H9 (cell line): Measurements from ENCODE around the gene GOLGA6L1. TPM values are rescaled to one million over a fixed set of nuclear protein-coding genes. Genes with fewer than 3 reads are reported as not detected.
"Not testable (repeated sequence)": the region's sequence is repeated elsewhere in the genome, so short reads cannot be mapped to it uniquely, and the experiment has no call there.

Source experiments
- DNase-seq: peaks from one replicate; pipeline ENCODE4 v3.0.0-alpha.2; 2017
- H2AFZ ChIP-seq: one replicate; pipeline ENCODE4 v1.6.1; 2013; ENCODE audit warnings: mild to moderate bottlenecking, low read length, control low read depth, moderate library complexity
- H2AK5ac ChIP-seq: 2 replicates; pipeline ENCODE4 v1.6.1; 2013; ENCODE audit warnings: low read length, control low read depth, mixed read lengths; ENCODE audit not compliant: insufficient read length
- H2BK120ac ChIP-seq: one replicate; pipeline ENCODE4 v1.6.1; 2013; ENCODE audit warnings: low read depth, mild to moderate bottlenecking, low read length, control low read depth, inconsistent platforms; ENCODE audit not compliant: poor library complexity, severe bottlenecking
- H2BK12ac ChIP-seq: 2 replicates; pipeline ENCODE4 v1.6.1; 2013; ENCODE audit warnings: low read length, control low read depth, mixed read lengths, low read depth; ENCODE audit not compliant: insufficient read length
- H2BK15ac ChIP-seq: 2 replicates; pipeline ENCODE4 v1.6.1; 2013; ENCODE audit warnings: low read depth, low read length, control low read depth
- H2BK20ac ChIP-seq: one replicate; pipeline ENCODE4 v1.6.1; 2013; ENCODE audit warnings: low read depth, mild to moderate bottlenecking, low read length, control low read depth, inconsistent platforms; ENCODE audit not compliant: poor library complexity, severe bottlenecking
- H2BK5ac ChIP-seq: 2 replicates; pipeline ENCODE4 v1.6.1; 2013; ENCODE audit warnings: low read length, control low read depth, mixed read lengths; ENCODE audit not compliant: insufficient read length
- H3K14ac ChIP-seq: 2 replicates; pipeline ENCODE4 v1.6.1; 2013; ENCODE audit warnings: low read length, control low read depth; ENCODE audit not compliant: insufficient read depth
- H3K18ac ChIP-seq: 2 replicates; pipeline ENCODE4 v1.6.1; 2013; ENCODE audit warnings: low read depth, mild to moderate bottlenecking, mixed read lengths, low read length, control low read depth; ENCODE audit not compliant: insufficient read length
- H3K23ac ChIP-seq: 2 replicates; pipeline ENCODE4 v1.6.1; 2013; ENCODE audit warnings: low read length, control low read depth, mixed read lengths, low read depth; ENCODE audit not compliant: insufficient read length
- H3K23me2 ChIP-seq: 2 replicates; pipeline ENCODE4 v1.6.1; 2013; ENCODE audit warnings: low read depth, mild to moderate bottlenecking, mixed read lengths, low read length, control low read depth; ENCODE audit not compliant: insufficient read length, poor library complexity, severe bottlenecking
- H3K27ac ChIP-seq: 2 replicates; pipeline ENCODE4 v1.5.1; 2013; ENCODE audit warnings: low read length, control low read depth, mixed read lengths, low read depth; ENCODE audit not compliant: insufficient read length
- H3K27me3 ChIP-seq: 2 replicates; pipeline ENCODE4 v1.6.1; 2013; ENCODE audit warnings: low read length, control low read depth, inconsistent platforms; ENCODE audit not compliant: insufficient read depth
- H3K4ac ChIP-seq: 2 replicates; pipeline ENCODE4 v1.6.1; 2013; ENCODE audit warnings: low read depth, mild to moderate bottlenecking, control low read depth, inconsistent platforms, low read length, moderate library complexity
- H3K4me1 ChIP-seq: 2 replicates; pipeline ENCODE4 v1.6.1; 2013; ENCODE audit warnings: low read length, control low read depth, inconsistent platforms; ENCODE audit not compliant: insufficient read depth
- H3K4me2 ChIP-seq: 2 replicates; pipeline ENCODE4 v1.6.1; 2013; ENCODE audit warnings: low read length, control low read depth, mixed read lengths; ENCODE audit not compliant: insufficient read length, insufficient read depth
- H3K56ac ChIP-seq: 2 replicates; pipeline ENCODE4 v1.6.1; 2013; ENCODE audit warnings: low read depth, mild to moderate bottlenecking, mixed read lengths, low read length, control low read depth; ENCODE audit not compliant: insufficient read length
- H3K79me1 ChIP-seq: 2 replicates; pipeline ENCODE4 v1.6.1; 2013; ENCODE audit warnings: low read depth, mild to moderate bottlenecking, moderate library complexity, low read length, control low read depth, inconsistent platforms; ENCODE audit not compliant: insufficient read depth, poor library complexity, severe bottlenecking
- H3K79me2 ChIP-seq: 2 replicates; pipeline ENCODE4 v1.6.1; 2013; ENCODE audit warnings: low read length, control low read depth, inconsistent platforms; ENCODE audit not compliant: insufficient read depth
- H3K9ac ChIP-seq: 2 replicates; pipeline ENCODE4 v1.6.1; 2013; ENCODE audit warnings: low read length, control low read depth, mixed read lengths; ENCODE audit not compliant: insufficient read length; ENCODE audit errors: extremely low read depth
- H3K9me3 ChIP-seq: one replicate; pipeline ENCODE4 v1.6.1; 2013; ENCODE audit warnings: low read depth, low read length, inconsistent platforms; ENCODE audit not compliant: control insufficient read depth
- H3T11ph ChIP-seq: one replicate; pipeline ENCODE4 v1.6.1; 2013; ENCODE audit warnings: mild to moderate bottlenecking, low read length, control low read depth, inconsistent platforms
- H4K20me1 ChIP-seq: one replicate; pipeline ENCODE4 v1.6.1; 2013; ENCODE audit not compliant: control insufficient read depth, insufficient read length, insufficient read depth
- H4K5ac ChIP-seq: 2 replicates; pipeline ENCODE4 v1.6.1; 2013; ENCODE audit warnings: low read depth, mild to moderate bottlenecking, mixed read lengths, low read length, control low read depth; ENCODE audit not compliant: insufficient read length
- H4K8ac ChIP-seq: replicated peaks from 2 replicates; pipeline ENCODE4 v1.6.1; 2013; ENCODE audit warnings: low read length, control low read depth, mixed read lengths, low read depth; ENCODE audit not compliant: insufficient read length
- H4K91ac ChIP-seq: 2 replicates; pipeline ENCODE4 v1.6.1; 2013; ENCODE audit warnings: low read depth, mild to moderate bottlenecking, moderate library complexity, mixed read lengths, low read length, control low read depth; ENCODE audit not compliant: insufficient read length
- H3K27ac Mint-ChIP-seq, 3 experiments: 2 replicates in 2 of 3; 3 replicates in 1 of 3; pipeline ENCODE4 v1.8.0; 2020 to 2021; ENCODE audit warnings: mixed read lengths in 3 of 3, mild to moderate bottlenecking in 1 of 3, moderate library complexity in 1 of 3
- H3K27me3 Mint-ChIP-seq: 2 replicates; pipeline ENCODE4 v1.8.0; 2021; ENCODE audit warnings: low read depth, mild to moderate bottlenecking, moderate library complexity, mixed read lengths
- H3K36me3 Mint-ChIP-seq, 3 experiments: 2 replicates in 2 of 3; 3 replicates in 1 of 3; pipeline ENCODE4 v1.8.0; 2020 to 2021; ENCODE audit warnings: low read depth in 3 of 3, mixed read lengths in 3 of 3; ENCODE audit not compliant: insufficient read depth in 1 of 3
- H3K4me1 Mint-ChIP-seq, 2 experiments: 2 replicates each; pipeline ENCODE4 v1.8.0; 2020; ENCODE audit warnings: mixed read lengths in 2 of 2
- H3K4me3 Mint-ChIP-seq, 2 experiments: 2 replicates in 1 of 2; 3 replicates in 1 of 2; pipeline ENCODE4 v1.8.0; 2020 to 2021; ENCODE audit warnings: mild to moderate bottlenecking in 2 of 2, mixed read lengths in 2 of 2, moderate library complexity in 1 of 2
- H3K9me3 Mint-ChIP-seq, 2 experiments: 2 replicates in 1 of 2; 3 replicates in 1 of 2; pipeline ENCODE4 v1.8.0; 2020; ENCODE audit warnings: mild to moderate bottlenecking in 2 of 2, mixed read lengths in 2 of 2, moderate library complexity in 1 of 2
- WGBS: extraction: QIAGEN DNeasy Blood & Tissue Kit; methylation state at CpG from one replicate; pipeline ENCODE4 v1.1.7; 2013; ENCODE audit warnings: missing lambda C conversion rate, low lambda C conversion rate, mixed read lengths; ENCODE audit not compliant: insufficient read length; ENCODE audit errors: extremely low coverage; 5-methylcytosine and 5-hydroxymethylcytosine counted together
- long read RNA-seq: library from polyadenylated mRNA; unstranded; transcript quantifications from one replicate; pipeline ENCODE4 v2.0.0, GENCODE V29; 2020
- total RNA-seq: library from RNA; stranded (reverse); gene quantifications from 2 replicates; pipeline ENCODE4 v1.2.1, GENCODE V29; 2021

GOLGA6L1 gene, protein sequence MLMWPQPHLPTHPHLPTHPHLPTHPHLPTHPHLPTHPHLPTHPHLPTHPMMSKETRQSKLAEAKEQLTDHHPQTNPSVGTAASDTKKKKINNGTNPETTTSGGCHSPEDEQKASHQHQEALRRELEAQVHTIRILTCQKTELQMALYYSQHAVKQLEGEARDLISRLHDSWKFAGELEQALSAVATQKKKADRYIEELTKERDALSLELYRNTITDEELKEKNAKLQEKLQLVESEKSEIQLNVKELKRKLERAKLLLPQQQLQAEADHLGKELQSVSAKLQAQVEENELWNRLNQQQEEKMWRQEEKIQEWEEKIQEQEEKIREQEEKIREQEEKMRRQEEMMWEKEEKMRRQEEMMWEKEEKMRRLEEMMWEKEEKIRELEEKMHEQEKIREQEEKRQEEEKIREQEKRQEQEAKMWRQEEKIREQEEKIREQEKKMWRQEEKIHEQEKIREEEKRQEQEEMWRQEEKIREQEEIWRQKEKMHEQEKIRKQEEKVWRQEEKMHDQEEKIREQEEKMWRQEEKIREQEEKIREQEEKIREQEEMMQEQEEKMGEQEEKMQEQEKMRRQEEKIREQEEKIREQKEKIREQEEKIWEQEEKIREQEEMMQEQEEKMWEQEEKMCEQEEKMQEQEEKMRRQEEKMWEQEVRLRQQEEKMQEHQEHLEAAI
- total RNA-seq: not detected in 2 replicates
- long read RNA-seq: 0 reads

DNA sequence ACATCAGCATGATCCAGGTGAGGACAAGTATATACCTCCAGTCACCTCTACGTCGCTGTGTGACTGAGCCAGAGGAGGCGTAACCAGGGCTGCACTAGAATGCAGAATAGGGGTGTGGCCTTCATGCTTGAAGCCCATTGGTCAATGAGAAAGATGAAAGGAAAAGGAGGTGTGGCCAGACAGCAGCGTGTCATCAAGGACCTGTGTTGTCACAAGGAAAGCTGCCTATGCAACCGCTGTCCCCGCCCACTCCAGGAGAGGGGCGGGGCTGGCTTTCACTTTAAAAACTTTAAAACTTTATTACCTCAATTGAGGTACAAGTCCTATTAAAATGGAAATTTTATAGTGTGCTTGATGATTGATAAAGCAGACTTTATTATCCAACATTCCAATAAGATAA lies at the start of gene GOLGA6L1:
TSS of gene GOLGA6L1 (minus strand) at position 101 of the 400 bp plus-strand sequence. CDS start at position 10, 91 bp downstream.
- H4K91ac ChIP-seq, H3K27ac ChIP-seq, H3K18ac ChIP-seq, H3K9me3 Mint-ChIP-seq, H3K27ac Mint-ChIP-seq, H3K23ac ChIP-seq, H3K79me2 ChIP-seq, H2AFZ ChIP-seq, H4K20me1 ChIP-seq, H3K9me3 ChIP-seq, H3K36me3 Mint-ChIP-seq, H3K27me3 ChIP-seq, H3K4ac ChIP-seq, H3K4me1 Mint-ChIP-seq, H2BK15ac ChIP-seq, H3K4me3 Mint-ChIP-seq, H2BK5ac ChIP-seq, H3T11ph ChIP-seq, H2BK20ac ChIP-seq, H3K23me2 ChIP-seq, H3K4me2 ChIP-seq, H3K9ac ChIP-seq, DNase-seq, H3K56ac ChIP-seq, H3K79me1 ChIP-seq, H3K27me3 Mint-ChIP-seq, H2AK5ac ChIP-seq, H4K8ac ChIP-seq, H3K4me1 ChIP-seq, H4K5ac ChIP-seq, H3K14ac ChIP-seq, H2BK12ac ChIP-seq, H2BK120ac ChIP-seq: not testable (repeated sequence)
- no CpG with 5 or more reads among the region's 7 CpGs for WGBS

DNA sequence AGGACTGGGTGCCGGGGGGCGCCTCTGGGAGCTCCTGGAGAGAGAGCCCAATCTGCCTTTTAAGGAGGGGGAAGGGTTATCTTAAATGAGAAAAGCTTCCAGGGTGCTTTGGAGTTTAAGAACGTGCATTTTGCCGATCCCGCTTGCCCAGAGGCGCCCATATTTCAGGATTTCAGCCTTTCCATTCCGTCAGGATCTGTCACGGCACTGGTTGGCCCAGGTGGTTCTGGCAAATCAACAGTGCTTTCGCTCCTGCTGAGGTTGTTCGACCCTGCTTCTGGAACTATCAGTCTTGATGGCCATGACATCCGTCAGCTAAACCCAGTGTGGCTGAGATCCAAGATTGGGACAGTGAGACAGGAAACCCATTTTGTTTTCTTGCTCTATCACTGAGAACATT lies 44.6 kb upstream of the GOLGA6L1 start:
- not testable (repeated sequence) for H4K8ac ChIP-seq, H3K79me1 ChIP-seq

More for the DNA sequence above, 44.6 kb upstream of the GOLGA6L1 start:
- not testable (repeated sequence) for H2BK15ac ChIP-seq, H4K20me1 ChIP-seq, H3K23ac ChIP-seq, H3K27me3 ChIP-seq, H3K56ac ChIP-seq, H3T11ph ChIP-seq, H3K4me1 ChIP-seq, H2AK5ac ChIP-seq, H2BK5ac ChIP-seq, H3K14ac ChIP-seq, H3K4me3 Mint-ChIP-seq, H3K4ac ChIP-seq, H3K4me1 Mint-ChIP-seq, H2BK120ac ChIP-seq, H3K4me2 ChIP-seq, H3K27me3 Mint-ChIP-seq, H4K91ac ChIP-seq, H3K23me2 ChIP-seq, H3K9me3 ChIP-seq, DNase-seq, H3K9me3 Mint-ChIP-seq, H3K18ac ChIP-seq, H2AFZ ChIP-seq, H2BK12ac ChIP-seq, H2BK20ac ChIP-seq, H3K27ac Mint-ChIP-seq, H3K27ac ChIP-seq, H4K5ac ChIP-seq, H3K36me3 Mint-ChIP-seq, H3K9ac ChIP-seq, H3K79me2 ChIP-seq
- WGBS: no CpG with 5 or more reads among the region's 11 CpGs
